AG04449 (cell line): ENCODE data around the gene HDAC4.

Experiments
- CTCF ChIA-PET: fragments of 350-600 bp; formaldehyde crosslinking; extraction: SDS; loops from one replicate; lab custom pipeline; 2021; ENCODE audit warnings: antibody characterized with exemption; lab: Yijun Ruan, JAX
- POLR2A ChIA-PET: fragments of 400-600, 350-600 bp; formaldehyde crosslinking; extraction: SDS; loops from one replicate; lab custom pipeline; 2020; ENCODE audit warnings: antibody characterized with exemption, inconsistent platforms; lab: Yijun Ruan, JAX
- DNase-seq: peaks from one replicate; pipeline ENCODE4 v3.0.0-alpha.2; 2010; ENCODE audit warnings: low read depth, low spot score
- H3K4me3 ChIP-seq: 2 replicates; pipeline ENCODE4 v1.5.1; 2011; ENCODE audit warnings: low read depth, mild to moderate bottlenecking, control low read depth, low read length
- CTCF ChIP-seq: IDR thresholded peaks from one replicate; pipeline ENCODE4 v1.5.1; 2011; ENCODE audit warnings: mild to moderate bottlenecking, moderate library complexity, low read length, control low read depth, inconsistent platforms; ENCODE audit not compliant: insufficient read depth; ENCODE audit errors: missing control alignments

The HDAC4 gene

GRCh38 chr2:239321596-239322415, 79.0 kb downstream of the HDAC4 start:
- TF ChIP-seq CTCF = no peak
- H3K4me3 ChIP-seq = no peak overlapping the region
- CTCF ChIA-PET = interaction anchor here (1.4 kb wide), 1 partner anchor 179 kb away, joined by 3 read pairs; no protein-coding TSS in a partner anchor
- no peak for DNase-seq
- POLR2A ChIA-PET = no interaction called here

- ChIA-PET POLR2A (no interaction called here), CTCF (no interaction called here)
- no peak for DNase-seq
Observed at GRCh38 chr2:239318790-239319661, 81.8 kb downstream of the HDAC4 start.

GRCh38 chr2:239318151-239318611, 82.6 kb downstream of the HDAC4 start:
- CTCF ChIA-PET = interaction anchor here (1.4 to 2.1 kb wide), 2 partner anchors 10 kb away, joined by 3 to 8 read pairs; no protein-coding TSS in a partner anchor
- H3K4me3 ChIP-seq = no peak overlapping the region
- TF ChIP-seq CTCF = no peak
- no peak for DNase-seq
- POLR2A ChIA-PET = no interaction called here

More at GRCh38 chr2:239318790-239319661, 81.8 kb downstream of the HDAC4 start:
- H3K4me3 ChIP-seq = no peak overlapping the region; the same call in 1 of the 2 replicates
- TF ChIP-seq CTCF = no peak

- DNase-seq = no peak
Observed at GRCh38 chr2:239316562-239317465, 84.0 kb downstream of the HDAC4 start.

GRCh38 chr2:239315308-239315707, 85.5 kb downstream of the HDAC4 start:
- H3K4me3 ChIP-seq = no peak overlapping the region
- ChIA-PET POLR2A (no interaction called here), CTCF (no interaction called here)
- no peak for TF ChIP-seq CTCF
- no peak for DNase-seq

More at GRCh38 chr2:239316562-239317465, 84.0 kb downstream of the HDAC4 start:
- H3K4me3 ChIP-seq = no peak overlapping the region
- ChIA-PET CTCF (interaction anchor here (1.4 to 2.1 kb wide), 2 partner anchors 9 to 12 kb away, joined by 3 to 8 read pairs; no protein-coding TSS in a partner anchor), POLR2A (no interaction called here)
- TF ChIP-seq CTCF = no peak
